Measurements from ENCODE around the gene LPAR3.

The LPAR3 gene

DNA sequence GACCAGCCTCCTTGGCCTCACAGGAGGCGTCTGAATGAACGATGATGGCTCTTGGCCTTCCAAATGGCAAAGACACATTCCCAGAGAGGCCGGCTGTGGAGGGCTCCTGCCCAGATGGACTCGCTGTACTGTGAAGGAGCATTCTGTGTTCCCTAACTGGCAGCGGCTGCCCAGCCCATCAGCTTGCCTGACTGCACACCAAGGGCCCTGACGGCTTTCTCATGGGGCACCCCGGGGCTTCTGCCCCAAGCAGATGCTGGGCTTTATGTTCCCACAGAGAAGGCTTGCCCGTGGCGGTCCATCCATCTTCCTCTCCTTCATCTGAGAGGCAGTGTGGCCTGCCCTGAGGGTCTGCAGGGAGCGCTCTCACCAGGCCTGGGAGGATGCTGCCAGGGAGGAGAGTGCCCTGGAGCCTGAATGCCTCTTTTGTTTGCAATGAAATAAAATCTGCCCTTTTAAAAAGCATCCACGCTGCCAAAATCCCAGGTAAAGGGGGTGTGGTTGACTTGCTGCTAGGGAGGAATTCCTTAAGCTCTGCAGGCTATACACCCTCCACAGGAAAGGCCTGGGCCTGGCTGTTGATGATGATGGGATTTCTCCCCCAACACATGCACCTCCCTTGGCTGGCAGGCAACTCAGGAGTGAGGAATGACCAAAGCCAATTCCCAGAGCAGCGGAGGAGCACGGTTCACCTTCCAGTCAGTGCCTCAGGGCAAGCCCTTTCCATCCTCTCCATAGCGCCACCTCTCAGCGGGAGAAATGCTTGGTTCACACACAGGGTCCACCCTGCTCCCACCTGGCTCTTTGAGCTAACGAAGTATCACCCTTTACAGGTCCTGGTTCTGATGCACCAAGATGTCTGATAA is 118.1 kb downstream of the LPAR3 start:
- TF ChIP-seq EZH2 (optimal IDR thresholded peaks at IDR 0.05; ENCODE audit: low read depth, low read length) (no peak), CTCF (IDR thresholded peaks at IDR 0.05; ENCODE audit: low read length) (no peak), EZH2phosphoT487 (IDR thresholded peaks at IDR 0.05; ENCODE audit: low read length) (no peak)
- H3K4me2 ChIP-seq (ENCODE audit: low read depth, low read length) = no peak overlapping the region
- H3K4me1 ChIP-seq (ENCODE audit: low read length) = no peaks in the 10 kb centered on the region
- no peaks in the 10 kb centered on the region for H3K9me2 ChIP-seq (replicated peaks; ENCODE audit: insufficient read depth, low read length)
- H3K27me3 ChIP-seq (replicated peaks; ENCODE audit: insufficient read depth, low read length) = no peaks in the 10 kb centered on the region
- no peak overlapping the region for H3K9ac ChIP-seq (ENCODE audit: low read length)
- DNase-seq = no peak
- H3K4me3 ChIP-seq (ENCODE audit: low read length) = no peak overlapping the region
- no peaks in the 10 kb centered on the region for H3K9me3 ChIP-seq (replicated peaks; ENCODE audit: insufficient read depth, low read length)
- H3K27ac ChIP-seq (ENCODE audit: low read length) = no peak overlapping the region
- H2AFZ ChIP-seq (ENCODE audit: low read length) = no peak overlapping the region
- no peaks in the 10 kb centered on the region for H4K20me1 ChIP-seq (ENCODE audit: insufficient read depth, low read length)
- no peaks in the 10 kb centered on the region for H3K79me2 ChIP-seq (ENCODE audit: low read length)
- H3K36me3 ChIP-seq (replicated peaks; ENCODE audit: insufficient read depth, low read length) = no peaks in the 10 kb centered on the region
- H3F3A ChIP-seq (ENCODE audit: insufficient read depth, low read length) = no peaks in the 10 kb centered on the region

DNA sequence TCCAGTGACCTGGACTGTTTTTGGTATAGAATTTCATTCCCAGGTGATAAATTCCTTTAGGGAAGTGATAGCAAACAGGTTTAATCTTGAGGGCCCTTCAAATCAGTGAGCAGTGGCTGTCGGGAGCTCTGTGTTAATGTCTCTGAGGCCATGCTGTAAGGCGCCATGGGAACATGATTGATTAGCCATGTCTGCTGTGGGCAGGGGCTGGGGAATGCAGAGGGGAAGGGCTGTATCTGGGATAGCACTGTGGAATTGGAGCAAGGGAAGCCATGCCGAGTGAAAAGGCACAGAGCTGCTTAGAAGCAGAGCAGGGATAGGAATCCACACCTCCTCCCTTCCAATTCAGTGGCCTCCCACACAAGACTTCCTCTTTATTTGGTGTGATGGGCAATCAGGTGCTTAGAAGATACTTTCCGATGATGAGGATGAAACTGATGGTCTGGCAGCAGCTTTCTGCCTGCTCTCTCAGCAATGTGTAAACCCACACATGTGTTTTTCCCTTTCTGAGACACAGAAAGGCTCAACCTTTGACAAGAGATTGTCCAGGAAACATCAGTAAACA is 119.0 kb downstream of the LPAR3 start:
- H3K4me1 ChIP-seq (ENCODE audit: low read length) = no peaks in the 10 kb centered on the region
- H3K4me2 ChIP-seq (ENCODE audit: low read depth, low read length) = no peak overlapping the region

GRCh38 chr1:84773195-84773594 is 119.8 kb downstream of the LPAR3 start:
- H3K79me2 ChIP-seq (ENCODE audit: low read length) = no peaks in the 10 kb centered on the region
- no peak overlapping the region for H3K4me3 ChIP-seq (ENCODE audit: low read length)
- H3K9me3 ChIP-seq (replicated peaks; ENCODE audit: insufficient read depth, low read length) = no peaks in the 10 kb centered on the region
- no peak for TF ChIP-seq EZH2 (optimal IDR thresholded peaks at IDR 0.05; ENCODE audit: low read depth, low read length)
- TF ChIP-seq EZH2phosphoT487 (IDR thresholded peaks at IDR 0.05; ENCODE audit: low read length) = no peak
- no peak for TF ChIP-seq CTCF (IDR thresholded peaks at IDR 0.05; ENCODE audit: low read length)
- H3K9ac ChIP-seq (ENCODE audit: low read length) = no peak overlapping the region
- no peaks in the 10 kb centered on the region for H3K27me3 ChIP-seq (replicated peaks; ENCODE audit: insufficient read depth, low read length)
- no peak overlapping the region for H2AFZ ChIP-seq (ENCODE audit: low read length)
- H3F3A ChIP-seq (ENCODE audit: insufficient read depth, low read length) = no peaks in the 10 kb centered on the region
- H3K27ac ChIP-seq (ENCODE audit: low read length) = no peak overlapping the region
- no peaks in the 10 kb centered on the region for H3K4me1 ChIP-seq (ENCODE audit: low read length)
- no peaks in the 10 kb centered on the region for H3K9me2 ChIP-seq (replicated peaks; ENCODE audit: insufficient read depth, low read length)
- no peaks in the 10 kb centered on the region for H4K20me1 ChIP-seq (ENCODE audit: insufficient read depth, low read length)
- DNase-seq = no peak
- no peak overlapping the region for H3K4me2 ChIP-seq (ENCODE audit: low read depth, low read length)
- H3K36me3 ChIP-seq (replicated peaks; ENCODE audit: insufficient read depth, low read length) = no peaks in the 10 kb centered on the region

More for the DNA sequence above, 119.0 kb downstream of the LPAR3 start:
- DNase-seq = no peak
- Histone ChIP-seq H2AFZ (ENCODE audit: low read length) (no peak overlapping the region), H3K9me2 (replicated peaks; ENCODE audit: insufficient read depth, low read length) (no peaks in the 10 kb centered on the region), H3K79me2 (ENCODE audit: low read length) (no peaks in the 10 kb centered on the region), H3K27ac (ENCODE audit: low read length) (no peak overlapping the region), H3K27me3 (replicated peaks; ENCODE audit: insufficient read depth, low read length) (no peaks in the 10 kb centered on the region), H3K4me3 (ENCODE audit: low read length) (no peak overlapping the region), H3F3A (ENCODE audit: insufficient read depth, low read length) (no peaks in the 10 kb centered on the region), H3K9ac (ENCODE audit: low read length) (no peak overlapping the region), H3K36me3 (replicated peaks; ENCODE audit: insufficient read depth, low read length) (no peaks in the 10 kb centered on the region), H4K20me1 (ENCODE audit: insufficient read depth, low read length) (no peaks in the 10 kb centered on the region), H3K9me3 (replicated peaks; ENCODE audit: insufficient read depth, low read length) (no peaks in the 10 kb centered on the region)
- TF ChIP-seq EZH2 (optimal IDR thresholded peaks at IDR 0.05; ENCODE audit: low read depth, low read length) = no peak
- no peak for TF ChIP-seq EZH2phosphoT487 (IDR thresholded peaks at IDR 0.05; ENCODE audit: low read length)
- TF ChIP-seq CTCF (IDR thresholded peaks at IDR 0.05; ENCODE audit: low read length) = no peak

Data from MM.1S (cell line).